ENCODE data around the gene HDAC10. TPM values are rescaled to one million over a fixed set of nuclear protein-coding genes. Genes with fewer than 3 reads are reported as not detected.
A peak's percentile ranks its signal among the peaks of the same experiment; 100 is the strongest.

Gene HDAC10
- total RNA-seq, 4 donors from 2014 or later = 1.2 to 40.5 (median 20.6) TPM

DNA sequence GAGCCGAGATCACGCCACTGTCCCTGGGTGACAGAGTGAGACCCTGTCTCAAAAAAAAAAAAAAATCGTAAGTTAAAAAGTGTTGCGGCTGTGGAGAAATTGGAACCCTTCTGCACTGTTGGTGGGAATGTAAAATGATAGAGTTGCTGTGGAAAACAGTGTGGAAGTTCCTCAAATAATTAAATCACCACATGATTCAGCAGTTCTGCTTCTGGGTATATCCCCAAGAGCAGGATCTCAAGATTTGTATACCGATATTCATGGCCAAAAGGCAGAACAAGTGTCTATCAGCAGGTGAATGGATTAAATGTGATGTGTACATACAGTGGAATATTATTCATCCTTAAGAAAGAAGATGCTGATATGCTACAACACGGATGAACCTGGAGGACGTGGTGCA lies 46.5 kb downstream of the HDAC10 start:
- H3K4me1 ChIP-seq = peaks cover 0 to 6% of the 10 kb centered on the region in 2 donors
- no peak overlapping the region for H3K4me3 ChIP-seq
- no peak overlapping the region for H3K27ac ChIP-seq
- no peaks in the 10 kb centered on the region for H3K36me3 ChIP-seq
- intact Hi-C loops (cut with DNase I; ENCODE audit: low total_unique reads) = loop anchor here (10.0 kb wide), 1 partner anchor 280 kb away; no protein-coding TSS in a partner anchor
- no peaks in the 10 kb centered on the region for H3K9me3 ChIP-seq
- no peak for TF ChIP-seq POLR2A (IDR thresholded peaks at IDR 0.05)
- no peak for TF ChIP-seq CTCF (IDR thresholded peaks at IDR 0.05)
- no peaks in the 10 kb centered on the region for H3K27me3 ChIP-seq
- DNase-seq = no peak

DNA sequence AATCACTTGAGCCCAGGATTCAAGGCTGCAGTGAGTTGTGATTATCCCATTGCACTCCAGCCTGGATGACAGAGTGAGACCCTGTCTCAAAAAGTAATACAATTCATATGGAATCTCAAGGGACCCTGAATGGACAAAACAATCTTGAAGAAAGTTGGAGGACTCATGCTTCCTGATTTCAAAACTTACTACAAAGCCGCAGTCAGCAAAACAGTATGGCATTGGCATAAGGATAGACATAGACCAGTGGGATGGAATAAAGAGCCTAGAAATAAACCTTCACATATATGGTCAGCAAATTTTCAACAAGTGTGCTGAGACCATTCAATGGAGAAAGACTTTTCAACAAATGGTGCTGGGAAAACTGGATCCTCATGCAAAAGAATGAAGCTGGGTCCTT lies 47.8 kb downstream of the HDAC10 start:
- H3K27ac ChIP-seq = no peak overlapping the region
- TF ChIP-seq POLR2A (IDR thresholded peaks at IDR 0.05) = no peak
- no peak for TF ChIP-seq CTCF (IDR thresholded peaks at IDR 0.05)
- no peaks in the 10 kb centered on the region for H3K9me3 ChIP-seq
- no peaks in the 10 kb centered on the region for H3K4me1 ChIP-seq
- H3K27me3 ChIP-seq = no peaks in the 10 kb centered on the region
- H3K36me3 ChIP-seq = no peaks in the 10 kb centered on the region
- intact Hi-C loops (cut with DNase I; ENCODE audit: low total_unique reads) = loop anchor here (10.0 kb wide), 1 partner anchor 278 kb away; no protein-coding TSS in a partner anchor
- no peak overlapping the region for H3K4me3 ChIP-seq
- no peak for DNase-seq

DNA sequence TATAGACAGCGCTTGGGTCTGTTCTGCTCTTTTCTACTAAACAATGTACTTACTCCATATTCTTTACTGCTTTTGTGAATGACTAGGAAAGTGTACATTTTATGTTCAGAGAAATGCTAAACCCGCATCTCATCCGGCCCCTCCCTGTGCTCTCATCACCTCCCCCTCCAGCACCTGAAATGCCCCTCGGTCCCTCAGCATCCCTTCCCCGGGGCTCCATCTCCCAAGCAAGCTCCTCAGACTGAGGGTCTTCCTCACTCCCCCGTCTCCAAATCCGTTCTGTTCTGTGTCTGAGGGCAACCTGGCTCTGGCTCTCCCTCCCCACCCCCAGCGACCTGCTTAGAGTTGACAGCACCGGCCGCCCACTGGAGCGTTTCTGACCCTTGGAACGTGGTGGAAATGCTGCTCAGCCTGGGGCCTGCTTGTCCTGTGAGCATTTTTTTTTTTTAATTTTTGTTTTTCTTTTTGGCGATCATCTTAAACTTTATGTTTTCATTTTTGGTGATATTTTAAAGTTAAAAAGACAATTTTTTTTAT lies 48.9 kb downstream of the HDAC10 start:
- H3K27ac ChIP-seq = no peak overlapping the region
- TF ChIP-seq CTCF (IDR thresholded peaks at IDR 0.05) (no peak), POLR2A (IDR thresholded peaks at IDR 0.05) (no peak)
- no peaks in the 10 kb centered on the region for H3K36me3 ChIP-seq
- intact Hi-C loops (cut with DNase I; ENCODE audit: low total_unique reads) = loop anchor here (10.0 kb wide), 1 partner anchor 277 kb away; no protein-coding TSS in a partner anchor
- no peaks in the 10 kb centered on the region for H3K4me1 ChIP-seq
- H3K9me3 ChIP-seq = no peaks in the 10 kb centered on the region
- peak overlapping the region; percentile 60 to 92 for H3K4me3 ChIP-seq
- no peaks in the 10 kb centered on the region for H3K27me3 ChIP-seq
- no peak for DNase-seq

DNA sequence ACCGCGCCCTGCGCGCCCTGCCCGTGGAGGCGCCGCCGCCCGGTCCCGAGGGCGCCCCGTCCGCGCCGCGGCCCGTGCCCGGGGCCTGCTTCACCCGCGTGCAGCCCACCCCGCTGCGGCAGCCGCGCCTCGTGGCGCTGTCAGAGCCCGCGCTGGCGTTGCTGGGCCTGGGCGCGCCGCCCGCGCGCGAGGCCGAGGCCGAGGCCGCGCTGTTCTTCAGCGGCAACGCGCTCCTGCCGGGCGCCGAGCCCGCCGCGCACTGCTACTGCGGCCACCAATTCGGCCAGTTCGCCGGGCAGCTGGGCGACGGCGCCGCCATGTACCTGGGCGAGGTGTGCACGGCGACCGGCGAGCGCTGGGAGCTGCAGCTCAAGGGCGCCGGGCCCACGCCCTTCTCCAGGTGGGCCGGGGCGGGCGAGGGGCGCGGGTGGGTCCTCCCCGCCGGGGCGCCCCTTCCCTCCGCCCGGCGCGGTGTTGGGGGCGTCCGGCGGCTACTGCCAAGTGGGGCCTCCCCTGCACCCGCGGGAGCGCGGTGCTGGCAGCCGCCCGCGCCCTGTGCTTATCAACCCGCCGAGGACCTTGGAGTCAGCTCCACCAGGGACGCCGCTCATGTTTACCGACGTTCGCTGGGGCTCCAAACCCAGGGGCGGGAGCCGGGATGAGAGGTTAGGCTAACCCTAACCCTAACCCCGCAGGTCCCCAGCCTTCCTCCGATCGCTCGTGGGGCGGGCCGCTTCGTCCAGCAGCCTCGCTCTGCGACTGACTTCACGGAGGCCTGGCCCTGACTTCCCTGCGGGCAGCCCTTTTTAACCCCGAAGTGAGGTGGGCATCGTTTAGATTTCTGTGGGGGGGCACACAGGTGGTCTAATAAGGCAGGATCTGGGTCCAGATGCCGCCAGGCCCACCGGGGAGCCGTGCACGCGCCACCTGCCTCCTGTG lies 49.6 kb downstream of the HDAC10 start:
- no peaks in the 10 kb centered on the region for H3K4me1 ChIP-seq
- H3K27me3 ChIP-seq = no peaks in the 10 kb centered on the region
- TF ChIP-seq CTCF (IDR thresholded peaks at IDR 0.05) = peak in 2 of 4 experiments; percentile 8 to 32
- TF ChIP-seq POLR2A (IDR thresholded peaks at IDR 0.05) = no peak
- peak overlapping the region; percentile 60 to 92 for H3K4me3 ChIP-seq
- intact Hi-C loops (cut with DNase I; ENCODE audit: low total_unique reads) = loop anchor here (10.0 kb wide), 1 partner anchor 277 kb away; no protein-coding TSS in a partner anchor
- H3K36me3 ChIP-seq = no peaks in the 10 kb centered on the region
- no peaks in the 10 kb centered on the region for H3K9me3 ChIP-seq
- DNase-seq = no peak
- peak overlapping the region; percentile 70 to 81 for H3K27ac ChIP-seq
